ENCODE data around the gene PICK1.
"Not testable (repeated sequence)": the region's sequence is repeated elsewhere in the genome, so short reads cannot be mapped to it uniquely, and the experiment has no call there.

PICK1 gene

GRCh38 chr22:38077096-38077495, 19.9 kb downstream of the PICK1 start:
- Histone ChIP-seq H3K36me3 (ENCODE audit: control insufficient read depth in 1 of 2, insufficient read depth in 2 of 2, low read length in 2 of 2) (peaks cover 22 to 31% of the 10 kb centered on the region in 2 experiments), H2BK12ac (ENCODE audit: low read length) (no peak overlapping the region), H3K9ac (ENCODE audit: low read length) (no peak overlapping the region), H3K79me1 (ENCODE audit: low read length) (no peaks in the 10 kb centered on the region), H3K27me3 (ENCODE audit: insufficient read depth, low read length) (peaks cover 11% of the 10 kb centered on the region), H3K4ac (ENCODE audit: low read depth, low read length) (no peak overlapping the region), H2BK5ac (ENCODE audit: low read depth, low read length, poor library complexity) (no peak overlapping the region), H3K79me2 (ENCODE audit: control insufficient read depth, insufficient read depth, low read length, poor library complexity) (no peaks in the 10 kb centered on the region), H2AFZ (ENCODE audit: insufficient read depth, low read length, poor library complexity) (no peak overlapping the region), H3K18ac (ENCODE audit: low read length) (no peak overlapping the region), H2BK120ac (ENCODE audit: insufficient read depth, low read length, poor library complexity) (no peak overlapping the region), H3K4me3 (ENCODE audit: low read depth, low read length) (no peak overlapping the region), H3K4me1 (ENCODE audit: control insufficient read depth in 1 of 2, insufficient read depth in 2 of 2, low read length in 2 of 2) (peaks cover 10 to 12% of the 10 kb centered on the region in 2 experiments), H4K91ac (ENCODE audit: low read depth, low read length) (no peak overlapping the region), H3K4me2 (ENCODE audit: low read length) (no peak overlapping the region), H3K27ac (ENCODE audit: low read depth, low read length) (no peak overlapping the region), H2AK5ac (ENCODE audit: low read length) (no peak overlapping the region), H3K23ac (ENCODE audit: low read length) (no peak overlapping the region), H3K9me3 (ENCODE audit: insufficient read depth, low read depth, low read length) (peaks cover 1% of the 10 kb centered on the region), H4K12ac (ENCODE audit: low read depth, low read length) (no peak overlapping the region), H3K14ac (ENCODE audit: low read length) (no peak overlapping the region), H4K8ac (ENCODE audit: low read depth, low read length) (no peak overlapping the region)
- DNase-seq, result no peak
- WGBS (ENCODE audit: extremely low coverage, insufficient coverage, insufficient read length), result no CpG with 5 or more reads among the region's 12 CpGs

- Histone ChIP-seq H4K91ac (ENCODE audit: low read depth, low read length) (no peak overlapping the region), H3K18ac (ENCODE audit: low read length) (no peak overlapping the region), H3K36me3 (ENCODE audit: control insufficient read depth in 1 of 2, insufficient read depth in 2 of 2, low read length in 2 of 2) (peaks cover 17 to 26% of the 10 kb centered on the region in 2 experiments), H2AFZ (ENCODE audit: insufficient read depth, low read length, poor library complexity) (no peak overlapping the region), H3K9me3 (ENCODE audit: insufficient read depth, low read depth, low read length) (peaks cover 1% of the 10 kb centered on the region), H3K23ac (ENCODE audit: low read length) (no peak overlapping the region), H3K4me1 (ENCODE audit: control insufficient read depth in 1 of 2, insufficient read depth in 2 of 2, low read length in 2 of 2) (peaks cover 10 to 12% of the 10 kb centered on the region in 2 experiments), H4K12ac (ENCODE audit: low read depth, low read length) (no peak overlapping the region), H2BK5ac (ENCODE audit: low read depth, low read length, poor library complexity) (no peak overlapping the region), H3K4ac (ENCODE audit: low read depth, low read length) (no peak overlapping the region), H3K4me2 (ENCODE audit: low read length) (no peak overlapping the region), H4K8ac (ENCODE audit: low read depth, low read length) (no peak overlapping the region), H2BK120ac (ENCODE audit: insufficient read depth, low read length, poor library complexity) (no peak overlapping the region), H3K14ac (ENCODE audit: low read length) (no peak overlapping the region), H3K27ac (ENCODE audit: low read depth, low read length) (no peak overlapping the region), H3K79me1 (ENCODE audit: low read length) (no peaks in the 10 kb centered on the region), H3K27me3 (ENCODE audit: insufficient read depth, low read length) (peaks cover 11% of the 10 kb centered on the region), H2AK5ac (ENCODE audit: low read length) (no peak overlapping the region), H3K9ac (ENCODE audit: low read length) (no peak overlapping the region), H3K79me2 (ENCODE audit: control insufficient read depth, insufficient read depth, low read length, poor library complexity) (no peaks in the 10 kb centered on the region), H2BK12ac (ENCODE audit: low read length) (no peak overlapping the region), H3K4me3 (ENCODE audit: low read depth, low read length) (no peak overlapping the region)
- no CpG with 5 or more reads among the region's 14 CpGs for WGBS (ENCODE audit: extremely low coverage, insufficient coverage, insufficient read length)
- DNase-seq, result no peak
Measured at GRCh38 chr22:38077595-38077994, 20.4 kb downstream of the PICK1 start.

DNA sequence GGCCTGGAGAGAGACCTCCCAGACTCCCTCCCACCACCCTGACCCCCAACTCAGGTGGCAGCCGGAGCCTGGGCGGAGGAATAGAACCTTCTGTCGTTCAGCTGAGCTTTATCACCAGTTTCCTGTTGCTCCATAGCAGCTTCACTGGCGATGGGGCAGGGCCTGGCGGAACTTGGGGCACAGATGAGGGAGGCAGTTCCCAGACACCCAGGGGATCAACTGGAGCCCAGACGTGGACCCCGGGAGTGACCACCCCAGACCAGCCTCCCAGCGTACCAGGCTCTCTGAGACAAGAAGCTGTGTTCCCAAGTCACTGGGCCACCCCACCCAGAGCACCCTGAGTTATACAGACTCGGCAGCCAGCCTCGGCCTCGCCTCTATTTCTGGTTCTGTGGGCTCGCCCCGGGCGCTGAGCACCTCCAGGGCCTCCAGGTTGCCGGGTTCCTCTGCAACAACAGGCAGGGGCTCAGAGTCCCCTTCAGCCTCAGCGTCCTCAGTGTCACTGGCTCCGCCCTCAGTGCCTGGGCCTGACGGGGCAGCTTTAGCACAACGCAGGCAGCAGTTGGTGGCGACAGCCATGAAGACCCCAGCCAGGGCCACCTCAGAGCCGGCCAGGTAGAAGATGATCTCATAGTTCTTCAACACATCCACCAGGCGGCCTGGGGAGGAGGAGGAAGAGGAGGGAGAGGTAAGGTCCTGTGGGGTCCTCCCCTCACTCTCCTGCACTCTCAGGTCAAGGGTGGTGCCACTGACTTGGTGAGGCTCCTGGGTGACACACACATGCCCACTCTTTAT, 21.0 kb downstream of the PICK1 start:
- peaks cover 1% of the 10 kb centered on the region for H3K9me3 ChIP-seq (ENCODE audit: insufficient read depth, low read depth, low read length)
- H3K79me2 ChIP-seq (ENCODE audit: control insufficient read depth, insufficient read depth, low read length, poor library complexity), result no peaks in the 10 kb centered on the region

DNA sequence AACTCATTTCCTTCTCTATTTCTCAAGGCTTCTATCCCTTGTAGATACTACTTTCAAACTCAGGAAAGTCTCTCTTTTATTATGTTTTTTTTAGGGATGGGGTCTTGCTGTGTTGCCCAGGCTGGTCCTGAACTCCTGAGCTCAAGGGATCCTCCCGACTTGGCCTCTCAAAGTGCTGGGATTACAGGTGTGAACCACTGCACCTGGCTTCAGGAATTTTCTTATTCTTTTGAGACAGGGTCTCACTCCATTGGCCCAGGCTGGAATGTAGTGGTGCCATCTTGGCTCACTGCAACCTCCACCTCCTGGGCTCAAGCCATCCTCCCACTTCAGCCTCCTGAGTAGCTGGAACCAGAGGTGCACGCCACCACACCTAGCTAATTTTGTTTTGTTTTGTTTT, 22.0 kb downstream of the PICK1 start:
- not testable (repeated sequence) for DNase-seq; H3K4me2 ChIP-seq (ENCODE audit: low read length); H3K23ac ChIP-seq (ENCODE audit: low read length); H2BK5ac ChIP-seq (ENCODE audit: low read depth, low read length, poor library complexity); H3K79me2 ChIP-seq (ENCODE audit: control insufficient read depth, insufficient read depth, low read length, poor library complexity); H3K27ac ChIP-seq (ENCODE audit: low read depth, low read length); H3K9ac ChIP-seq (ENCODE audit: low read length); H3K14ac ChIP-seq (ENCODE audit: low read length); H3K9me3 ChIP-seq (ENCODE audit: insufficient read depth, low read depth, low read length); H3K18ac ChIP-seq (ENCODE audit: low read length); H3K4me3 ChIP-seq (ENCODE audit: low read depth, low read length); H2AK5ac ChIP-seq (ENCODE audit: low read length); H4K91ac ChIP-seq (ENCODE audit: low read depth, low read length); H2AFZ ChIP-seq (ENCODE audit: insufficient read depth, low read length, poor library complexity); H4K8ac ChIP-seq (ENCODE audit: low read depth, low read length); H3K79me1 ChIP-seq (ENCODE audit: low read length); H3K4ac ChIP-seq (ENCODE audit: low read depth, low read length); H2BK120ac ChIP-seq (ENCODE audit: insufficient read depth, low read length, poor library complexity); H4K12ac ChIP-seq (ENCODE audit: low read depth, low read length); H2BK12ac ChIP-seq (ENCODE audit: low read length)
- peaks cover 11% of the 10 kb centered on the region for H3K27me3 ChIP-seq (ENCODE audit: insufficient read depth, low read length)
- no CpG with 5 or more reads among the region's 2 CpGs for WGBS (ENCODE audit: extremely low coverage, insufficient coverage, insufficient read length)
- peaks cover 9 to 13% of the 10 kb centered on the region in 2 experiments for H3K36me3 ChIP-seq (ENCODE audit: control insufficient read depth in 1 of 2, insufficient read depth in 2 of 2, low read length in 2 of 2)
- peaks cover 10 to 16% of the 10 kb centered on the region in 2 experiments for H3K4me1 ChIP-seq (ENCODE audit: control insufficient read depth in 1 of 2, insufficient read depth in 2 of 2, low read length in 2 of 2)

More for the DNA sequence above, 21.0 kb downstream of the PICK1 start:
- H3K9ac ChIP-seq (ENCODE audit: low read length), result no peak overlapping the region
- no peak overlapping the region for H2BK120ac ChIP-seq (ENCODE audit: insufficient read depth, low read length, poor library complexity)
- no peak overlapping the region for H4K8ac ChIP-seq (ENCODE audit: low read depth, low read length)
- H2BK12ac ChIP-seq (ENCODE audit: low read length), result no peak overlapping the region
- H3K14ac ChIP-seq (ENCODE audit: low read length), result no peak overlapping the region
- H4K91ac ChIP-seq (ENCODE audit: low read depth, low read length), result no peak overlapping the region
- DNase-seq, result no peak
- no peak overlapping the region for H2AK5ac ChIP-seq (ENCODE audit: low read length)
- no peak overlapping the region for H4K12ac ChIP-seq (ENCODE audit: low read depth, low read length)
- peaks cover 10 to 12% of the 10 kb centered on the region in 2 experiments for H3K4me1 ChIP-seq (ENCODE audit: control insufficient read depth in 1 of 2, insufficient read depth in 2 of 2, low read length in 2 of 2)
- H3K18ac ChIP-seq (ENCODE audit: low read length), result no peak overlapping the region
- no peak overlapping the region for H3K4me2 ChIP-seq (ENCODE audit: low read length)
- H3K27me3 ChIP-seq (ENCODE audit: insufficient read depth, low read length), result peaks cover 11% of the 10 kb centered on the region
- H3K23ac ChIP-seq (ENCODE audit: low read length), result no peak overlapping the region
- peaks cover 11 to 20% of the 10 kb centered on the region in 2 experiments for H3K36me3 ChIP-seq (ENCODE audit: control insufficient read depth in 1 of 2, insufficient read depth in 2 of 2, low read length in 2 of 2)
- no CpG with 5 or more reads among the region's 22 CpGs for WGBS (ENCODE audit: extremely low coverage, insufficient coverage, insufficient read length)
- no peaks in the 10 kb centered on the region for H3K79me1 ChIP-seq (ENCODE audit: low read length)
- no peak overlapping the region for H3K4ac ChIP-seq (ENCODE audit: low read depth, low read length)
- no peak overlapping the region for H2AFZ ChIP-seq (ENCODE audit: insufficient read depth, low read length, poor library complexity)
- no peak overlapping the region for H3K4me3 ChIP-seq (ENCODE audit: low read depth, low read length)
- H2BK5ac ChIP-seq (ENCODE audit: low read depth, low read length, poor library complexity), result no peak overlapping the region
- no peak overlapping the region for H3K27ac ChIP-seq (ENCODE audit: low read depth, low read length)
